Prostate gland (tissue), 2 donors: ENCODE results near the gene ZNF33A.
A peak's percentile ranks its signal among the peaks of the same experiment; 100 is the strongest.

Source experiments
- POLR2A ChIP-seq: fragments of 450-650 bp; IDR thresholded peaks from one replicate; pipeline ENCODE4 v1.6.1; 2016; ENCODE audit warnings: antibody characterized with exemption, mild to moderate bottlenecking
- POLR2AphosphoS5 ChIP-seq: sonication (generic); formaldehyde crosslinking; IDR thresholded peaks from one replicate; pipeline ENCODE4 v1.6.1; 2017; ENCODE audit warnings: antibody characterized with exemption
- TF ChIP-seq, protein P1 (sequence below), 4 experiments: fragments of 200-600 bp in 2 of 4; fragments of 450-650 bp in 2 of 4; sonication (generic) in 2 of 4; IDR thresholded peaks; 1 replicate in 3 of 4; 2 replicates in 1 of 4; pipeline ENCODE4 v1.5.1; 2016 to 2019; ENCODE audit warnings: antibody characterized with exemption in 4 of 4, mild to moderate bottlenecking in 2 of 4, moderate library complexity in 2 of 4

GRCh38 chr10:38094158-38094926 is 83.9 kb downstream of the ZNF33A start, which contains the start of gene ZNF37A:
- TF ChIP-seq, protein P1, sequence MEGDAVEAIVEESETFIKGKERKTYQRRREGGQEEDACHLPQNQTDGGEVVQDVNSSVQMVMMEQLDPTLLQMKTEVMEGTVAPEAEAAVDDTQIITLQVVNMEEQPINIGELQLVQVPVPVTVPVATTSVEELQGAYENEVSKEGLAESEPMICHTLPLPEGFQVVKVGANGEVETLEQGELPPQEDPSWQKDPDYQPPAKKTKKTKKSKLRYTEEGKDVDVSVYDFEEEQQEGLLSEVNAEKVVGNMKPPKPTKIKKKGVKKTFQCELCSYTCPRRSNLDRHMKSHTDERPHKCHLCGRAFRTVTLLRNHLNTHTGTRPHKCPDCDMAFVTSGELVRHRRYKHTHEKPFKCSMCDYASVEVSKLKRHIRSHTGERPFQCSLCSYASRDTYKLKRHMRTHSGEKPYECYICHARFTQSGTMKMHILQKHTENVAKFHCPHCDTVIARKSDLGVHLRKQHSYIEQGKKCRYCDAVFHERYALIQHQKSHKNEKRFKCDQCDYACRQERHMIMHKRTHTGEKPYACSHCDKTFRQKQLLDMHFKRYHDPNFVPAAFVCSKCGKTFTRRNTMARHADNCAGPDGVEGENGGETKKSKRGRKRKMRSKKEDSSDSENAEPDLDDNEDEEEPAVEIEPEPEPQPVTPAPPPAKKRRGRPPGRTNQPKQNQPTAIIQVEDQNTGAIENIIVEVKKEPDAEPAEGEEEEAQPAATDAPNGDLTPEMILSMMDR (IDR thresholded peaks at IDR 0.05) = peak in 1 of 4 experiments; percentile 23
- TF ChIP-seq POLR2AphosphoS5 = peak; percentile 96
- TF ChIP-seq POLR2A = peak; percentile 70
